Astrocyte (in vitro differentiated cells and primary cell): ENCODE results near the gene LMTK2. TPM values are rescaled to one million over a fixed set of nuclear protein-coding genes. Genes with fewer than 3 reads are reported as not detected.
"Not testable (repeated sequence)": the region's sequence is repeated elsewhere in the genome, so short reads cannot be mapped to it uniquely, and the experiment has no call there.

Experiments used
- DNase-seq: peaks from one replicate; pipeline ENCODE4 v3.0.0-alpha.2; 2010; ENCODE audit warnings: low read depth
- FAIRE-seq: peaks from 2 replicates; lab custom pipeline; 2011; peaks lifted over from hg19 to GRCh38; lab: Jason Lieb, UNC
- H2AFZ ChIP-seq: 2 replicates; pipeline ENCODE4 v1.6.0; 2012; ENCODE audit warnings: low read depth, low read length, inconsistent platforms
- H3K27ac ChIP-seq: 2 replicates; pipeline ENCODE4 v1.5.1; 2011; ENCODE audit warnings: low read depth, low read length, inconsistent platforms
- H3K27me3 ChIP-seq: 2 replicates; pipeline ENCODE4 v1.6.0; 2011; ENCODE audit warnings: low read length, inconsistent platforms; ENCODE audit not compliant: insufficient read depth
- H3K36me3 ChIP-seq: 2 replicates; pipeline ENCODE4 v1.5.1; 2011; ENCODE audit warnings: low read length, inconsistent platforms; ENCODE audit not compliant: insufficient read depth
- H3K4me1 ChIP-seq: 2 replicates; pipeline ENCODE4 v1.5.1; 2011; ENCODE audit warnings: low read length, inconsistent platforms; ENCODE audit not compliant: insufficient read depth
- H3K4me2 ChIP-seq: 2 replicates; pipeline ENCODE4 v1.6.0; 2012; ENCODE audit warnings: low read length, inconsistent platforms
- H3K4me3 ChIP-seq: 2 replicates; pipeline ENCODE4 v1.5.1; 2011; ENCODE audit warnings: low read depth, mild to moderate bottlenecking, low read length, inconsistent platforms; ENCODE audit not compliant: insufficient read depth
- H3K79me2 ChIP-seq: 2 replicates; pipeline ENCODE4 v1.6.0; 2012; ENCODE audit warnings: mild to moderate bottlenecking, low read length, inconsistent platforms; ENCODE audit not compliant: insufficient read depth
- H3K9ac ChIP-seq: 2 replicates; pipeline ENCODE4 v1.6.0; 2012; ENCODE audit warnings: mild to moderate bottlenecking, low read length, inconsistent platforms
- H3K9me3 ChIP-seq: 2 replicates; pipeline ENCODE4 v1.5.1; 2012; ENCODE audit warnings: low read depth, mild to moderate bottlenecking, low read length, inconsistent platforms; ENCODE audit not compliant: insufficient read depth
- H4K20me1 ChIP-seq: 2 replicates; pipeline ENCODE4 v1.6.0; 2012; ENCODE audit warnings: low read length, inconsistent platforms; ENCODE audit not compliant: insufficient read depth
- H3K27ac Mint-ChIP-seq: one replicate; pipeline ENCODE4 v1.8.0; 2021; ENCODE audit warnings: mild to moderate bottlenecking, mixed read lengths; ENCODE audit not compliant: unreplicated experiment
- H3K27me3 Mint-ChIP-seq: one replicate; pipeline ENCODE4 v1.8.0; 2021; ENCODE audit warnings: low read depth, mixed read lengths; ENCODE audit not compliant: unreplicated experiment
- H3K36me3 Mint-ChIP-seq: one replicate; pipeline ENCODE4 v1.8.0; 2021; ENCODE audit warnings: low read depth, mixed read lengths; ENCODE audit not compliant: unreplicated experiment
- H3K4me1 Mint-ChIP-seq: one replicate; pipeline ENCODE4 v1.8.0; 2021; ENCODE audit warnings: low read depth, mixed read lengths; ENCODE audit not compliant: unreplicated experiment
- H3K4me3 Mint-ChIP-seq: one replicate; pipeline ENCODE4 v1.8.0; 2021; ENCODE audit warnings: mild to moderate bottlenecking, moderate library complexity, mixed read lengths; ENCODE audit not compliant: unreplicated experiment
- H3K9me3 Mint-ChIP-seq: one replicate; pipeline ENCODE4 v1.8.0; 2021; ENCODE audit warnings: mild to moderate bottlenecking, mixed read lengths; ENCODE audit not compliant: unreplicated experiment
- CTCF ChIP-seq: IDR thresholded peaks from 2 replicates; pipeline ENCODE4 v1.5.1; 2011; ENCODE audit warnings: low read depth, mild to moderate bottlenecking, inconsistent platforms, low read length, moderate library complexity; ENCODE audit not compliant: insufficient read depth
- EZH2 ChIP-seq: IDR thresholded peaks from 2 replicates; pipeline ENCODE4 v1.6.1; 2012; ENCODE audit warnings: mild to moderate bottlenecking, low read length, inconsistent platforms; ENCODE audit not compliant: insufficient read depth
- total RNA-seq: library from RNA; stranded (reverse); gene quantifications from 2 replicates; pipeline ENCODE4 v1.2.1, GENCODE V29; 2021

Gene LMTK2
- total RNA-seq, 1 donor from 2014 or later: 15.2 TPM

GRCh38 chr7:98120559-98120958 is 13.9 kb downstream of the LMTK2 start:
- Histone ChIP-seq H3K9ac (no peak overlapping the region), H4K20me1 (peaks cover 32% of the 10 kb centered on the region), H3K36me3 (no peaks in the 10 kb centered on the region), H3K27me3 (no peaks in the 10 kb centered on the region), H3K4me3 (no peak overlapping the region), H3K4me2 (no peak overlapping the region), H2AFZ (no peak overlapping the region), H3K9me3 (no peaks in the 10 kb centered on the region), H3K79me2 (peaks cover 19% of the 10 kb centered on the region), H3K4me1 (peaks cover 8% of the 10 kb centered on the region), H3K27ac (no peak overlapping the region)
- DNase-seq: no peak
- peak overlapping the region; percentile 58 for H3K27ac Mint-ChIP-seq
- no peak for FAIRE-seq
- H3K9me3 Mint-ChIP-seq: no peaks in the 10 kb centered on the region
- TF ChIP-seq CTCF (no peak), EZH2 (no peak)
- no peaks in the 10 kb centered on the region for H3K36me3 Mint-ChIP-seq
- H3K4me1 Mint-ChIP-seq: peaks cover 27% of the 10 kb centered on the region
- no peak overlapping the region for H3K4me3 Mint-ChIP-seq
- H3K27me3 Mint-ChIP-seq: no peaks in the 10 kb centered on the region

GRCh38 chr7:98121388-98121787 is 14.7 kb downstream of the LMTK2 start:
- H3K79me2 ChIP-seq: peaks cover 17% of the 10 kb centered on the region
- H3K4me1 ChIP-seq, H3K27me3 Mint-ChIP-seq, H3K9me3 Mint-ChIP-seq, H3K27ac Mint-ChIP-seq, H2AFZ ChIP-seq, H3K36me3 Mint-ChIP-seq, H3K9ac ChIP-seq, FAIRE-seq, H3K4me3 Mint-ChIP-seq, H3K27me3 ChIP-seq, H3K4me3 ChIP-seq, H3K9me3 ChIP-seq, H3K27ac ChIP-seq, DNase-seq, H3K36me3 ChIP-seq, H3K4me2 ChIP-seq: not testable (repeated sequence)
- peaks cover 30% of the 10 kb centered on the region for H3K4me1 Mint-ChIP-seq
- H4K20me1 ChIP-seq: peaks cover 30% of the 10 kb centered on the region

- no peak for FAIRE-seq
- Mint-ChIP-seq H3K9me3 (no peaks in the 10 kb centered on the region), H3K4me3 (no peak overlapping the region), H3K4me1 (peaks cover 30% of the 10 kb centered on the region), H3K27ac (no peak overlapping the region), H3K36me3 (no peaks in the 10 kb centered on the region), H3K27me3 (no peaks in the 10 kb centered on the region)
- no peak for DNase-seq
- no peaks in the 10 kb centered on the region for H3K27me3 ChIP-seq
- TF ChIP-seq EZH2 (no peak), CTCF (no peak)
- peaks cover 22% of the 10 kb centered on the region for H3K79me2 ChIP-seq
- H3K27ac ChIP-seq: no peak overlapping the region
- peaks cover 30% of the 10 kb centered on the region for H4K20me1 ChIP-seq
- no peak overlapping the region for H3K4me2 ChIP-seq
- H3K36me3 ChIP-seq: no peaks in the 10 kb centered on the region
- no peaks in the 10 kb centered on the region for H3K9me3 ChIP-seq
- H3K4me3 ChIP-seq: no peak overlapping the region
- no peak overlapping the region for H2AFZ ChIP-seq
- no peak overlapping the region for H3K9ac ChIP-seq
- H3K4me1 ChIP-seq: peaks cover 8% of the 10 kb centered on the region
Observed at GRCh38 chr7:98123365-98123696, 16.7 kb downstream of the LMTK2 start.
